ENCODE data around the gene HAUS5.

Gene HAUS5

DNA sequence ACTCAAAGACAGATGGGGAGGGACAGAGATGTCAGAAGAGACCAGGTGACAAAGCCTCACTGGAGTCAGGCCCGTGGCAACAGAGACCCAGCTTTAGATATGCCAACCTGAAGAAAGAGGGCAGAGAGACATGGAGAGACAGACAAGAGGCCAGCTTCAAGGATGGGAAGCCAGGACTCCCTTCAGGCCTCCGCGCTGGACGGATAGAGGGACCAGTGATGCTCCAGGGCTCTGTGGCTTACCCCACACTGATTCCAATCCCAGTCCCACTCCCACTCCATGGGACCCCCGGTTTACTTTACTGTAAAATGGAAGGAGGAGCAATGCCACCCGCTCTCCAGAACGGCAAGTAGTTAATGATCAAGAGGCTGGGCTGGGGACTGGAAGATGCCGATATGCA is 27.3 kb downstream of the HAUS5 start:
- no peak for DNase-seq (ENCODE audit: low read depth)
- no peak overlapping the region for H3K4me3 ChIP-seq (ENCODE audit: control insufficient read depth, low read depth, low read length)
- TF ChIP-seq, protein P1, sequence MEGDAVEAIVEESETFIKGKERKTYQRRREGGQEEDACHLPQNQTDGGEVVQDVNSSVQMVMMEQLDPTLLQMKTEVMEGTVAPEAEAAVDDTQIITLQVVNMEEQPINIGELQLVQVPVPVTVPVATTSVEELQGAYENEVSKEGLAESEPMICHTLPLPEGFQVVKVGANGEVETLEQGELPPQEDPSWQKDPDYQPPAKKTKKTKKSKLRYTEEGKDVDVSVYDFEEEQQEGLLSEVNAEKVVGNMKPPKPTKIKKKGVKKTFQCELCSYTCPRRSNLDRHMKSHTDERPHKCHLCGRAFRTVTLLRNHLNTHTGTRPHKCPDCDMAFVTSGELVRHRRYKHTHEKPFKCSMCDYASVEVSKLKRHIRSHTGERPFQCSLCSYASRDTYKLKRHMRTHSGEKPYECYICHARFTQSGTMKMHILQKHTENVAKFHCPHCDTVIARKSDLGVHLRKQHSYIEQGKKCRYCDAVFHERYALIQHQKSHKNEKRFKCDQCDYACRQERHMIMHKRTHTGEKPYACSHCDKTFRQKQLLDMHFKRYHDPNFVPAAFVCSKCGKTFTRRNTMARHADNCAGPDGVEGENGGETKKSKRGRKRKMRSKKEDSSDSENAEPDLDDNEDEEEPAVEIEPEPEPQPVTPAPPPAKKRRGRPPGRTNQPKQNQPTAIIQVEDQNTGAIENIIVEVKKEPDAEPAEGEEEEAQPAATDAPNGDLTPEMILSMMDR (conservative IDR thresholded peaks at IDR 0.05; ENCODE audit: control insufficient read depth, insufficient read depth, low read depth, low read length): no peak

DNA sequence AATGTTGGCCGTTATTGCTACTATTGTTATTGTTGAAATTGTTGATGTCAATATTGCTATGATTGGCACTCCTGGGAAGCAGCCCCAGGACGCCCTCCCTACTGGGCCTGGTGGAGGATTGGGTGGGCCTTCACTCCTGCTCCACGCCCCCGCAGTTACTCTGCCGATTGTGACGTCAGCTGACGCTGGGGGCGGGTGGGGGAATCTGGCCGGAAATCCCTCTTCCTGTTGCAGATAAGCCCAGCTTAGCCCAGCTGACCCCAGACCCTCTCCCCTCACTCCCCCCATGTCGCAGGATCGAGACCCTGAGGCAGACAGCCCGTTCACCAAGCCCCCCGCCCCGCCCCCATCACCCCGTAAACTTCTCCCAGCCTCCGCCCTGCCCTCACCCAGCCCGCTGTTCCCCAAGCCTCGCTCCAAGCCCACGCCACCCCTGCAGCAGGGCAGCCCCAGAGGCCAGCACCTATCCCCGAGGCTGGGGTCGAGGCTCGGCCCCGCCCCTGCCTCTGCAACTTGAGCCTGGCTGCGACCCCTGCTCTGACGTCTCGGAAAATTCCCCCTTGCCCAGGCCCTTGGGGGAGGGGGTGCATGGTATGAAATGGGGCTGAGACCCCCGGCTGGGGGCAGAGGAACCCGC is 29.1 kb downstream of the HAUS5 start, which contains the start of gene ETV2:
ETV2 (plus strand) TSS at position 231 of the 637 bp plus-strand sequence. CDS start 716 bp downstream, outside the sequence.
- TF ChIP-seq, protein P1 (conservative IDR thresholded peaks at IDR 0.05; ENCODE audit: control insufficient read depth, insufficient read depth, low read depth, low read length): no peak
- peak within 1 kb of the TSS; percentile 6 for H3K4me3 ChIP-seq (ENCODE audit: control insufficient read depth, low read depth, low read length)
- DNase-seq (ENCODE audit: low read depth): peak; percentile 54

DNA sequence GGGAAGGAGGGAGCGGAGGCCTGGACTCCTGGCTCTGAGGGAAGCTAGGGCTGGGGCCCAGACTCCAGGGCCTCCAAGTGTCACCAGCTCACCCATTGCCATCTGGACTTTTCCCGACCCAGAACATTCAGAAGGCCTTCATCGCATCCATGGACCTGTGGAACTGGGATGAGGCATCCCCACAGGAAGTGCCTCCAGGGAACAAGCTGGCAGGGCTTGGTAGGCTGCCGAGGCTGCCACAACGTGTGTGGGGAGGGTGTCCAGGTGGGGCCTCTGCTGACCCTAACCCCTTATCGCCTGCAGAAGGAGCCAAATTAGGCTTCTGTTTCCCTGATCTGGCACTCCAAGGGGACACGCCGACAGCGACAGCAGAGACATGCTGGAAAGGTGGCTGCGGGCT is 29.8 kb downstream of the HAUS5 start:
- TF ChIP-seq, protein P1 (conservative IDR thresholded peaks at IDR 0.05; ENCODE audit: control insufficient read depth, insufficient read depth, low read depth, low read length): no peak
- no peak overlapping the region for H3K4me3 ChIP-seq (ENCODE audit: control insufficient read depth, low read depth, low read length)
- DNase-seq (ENCODE audit: low read depth): no peak

GRCh38 chr19:35642798-35643254 is 30.3 kb downstream of the HAUS5 start:
- TF ChIP-seq, protein P1 (conservative IDR thresholded peaks at IDR 0.05; ENCODE audit: control insufficient read depth, insufficient read depth, low read depth, low read length): no peak
- H3K4me3 ChIP-seq (ENCODE audit: control insufficient read depth, low read depth, low read length): peak overlapping the region; percentile 55
- DNase-seq (ENCODE audit: low read depth): no peak

- peak overlapping the region; percentile 55 for H3K4me3 ChIP-seq (ENCODE audit: control insufficient read depth, low read depth, low read length)
- DNase-seq (ENCODE audit: low read depth): peak; percentile 62
- TF ChIP-seq, protein P1 (conservative IDR thresholded peaks at IDR 0.05; ENCODE audit: control insufficient read depth, insufficient read depth, low read depth, low read length): no peak
Observed at GRCh38 chr19:35643255-35644205, 31.0 kb downstream of the HAUS5 start.

GRCh38 chr19:35644206-35644986 is 31.9 kb downstream of the HAUS5 start:
- peak overlapping the region; percentile 55 for H3K4me3 ChIP-seq (ENCODE audit: control insufficient read depth, low read depth, low read length)
- peak; percentile 90 for DNase-seq (ENCODE audit: low read depth)
- TF ChIP-seq, protein P1 (conservative IDR thresholded peaks at IDR 0.05; ENCODE audit: control insufficient read depth, insufficient read depth, low read depth, low read length): no peak

All from fibroblast of mammary gland (primary cell).